Measurements from ENCODE around the gene C1S.

Gene C1S

DNA sequence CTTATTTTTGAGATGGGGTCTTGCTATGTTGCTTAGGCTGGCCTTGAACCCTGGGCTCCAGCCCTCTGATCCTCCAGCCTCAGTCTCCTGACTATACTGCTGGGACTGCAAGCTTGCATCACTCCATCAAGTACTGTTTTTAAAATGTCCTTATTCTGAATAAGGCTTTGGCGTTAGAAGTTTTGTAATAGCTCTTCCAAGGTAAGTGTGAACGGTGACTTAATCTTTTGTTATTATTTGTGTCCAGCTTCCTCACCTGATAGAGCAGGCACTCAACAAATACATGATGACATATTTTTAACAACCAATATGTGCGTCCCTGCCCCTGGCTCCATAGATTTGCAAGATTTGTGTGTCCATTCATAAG, 47.1 kb downstream of the C1S start:
- DNase-seq = no peak

- peak; percentile 75 for DNase-seq
Observed at GRCh38 chr12:7108003-7108795, 47.7 kb downstream of the C1S start.

- DNase-seq = peak; percentile 95
Observed at GRCh38 chr12:7108796-7109571, 48.5 kb downstream of the C1S start, which contains the start of gene C1RL. Gene C1RL (minus strand): TSS chr12:7109214. CDS start chr12:7109180, 34 bp downstream.

DNA sequence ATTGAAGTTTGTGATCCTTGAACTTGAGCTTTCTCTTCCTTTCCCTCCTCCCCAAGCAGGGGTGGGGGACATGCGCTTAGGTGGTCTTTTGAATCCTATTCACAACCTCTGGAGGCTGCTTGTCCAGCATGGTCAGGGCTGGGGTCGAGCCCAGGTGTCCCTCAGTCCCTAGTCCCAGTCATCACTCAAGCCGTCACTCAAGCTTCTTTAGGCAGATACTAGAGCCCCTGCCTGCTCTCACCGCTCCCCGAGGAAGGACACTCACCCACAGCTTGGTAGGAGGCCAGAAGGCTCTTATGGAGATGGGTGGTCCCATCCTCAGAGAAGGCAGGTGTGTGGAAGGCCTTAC, 49.0 kb downstream of the C1S start:
- DNase-seq = no peak

DNA sequence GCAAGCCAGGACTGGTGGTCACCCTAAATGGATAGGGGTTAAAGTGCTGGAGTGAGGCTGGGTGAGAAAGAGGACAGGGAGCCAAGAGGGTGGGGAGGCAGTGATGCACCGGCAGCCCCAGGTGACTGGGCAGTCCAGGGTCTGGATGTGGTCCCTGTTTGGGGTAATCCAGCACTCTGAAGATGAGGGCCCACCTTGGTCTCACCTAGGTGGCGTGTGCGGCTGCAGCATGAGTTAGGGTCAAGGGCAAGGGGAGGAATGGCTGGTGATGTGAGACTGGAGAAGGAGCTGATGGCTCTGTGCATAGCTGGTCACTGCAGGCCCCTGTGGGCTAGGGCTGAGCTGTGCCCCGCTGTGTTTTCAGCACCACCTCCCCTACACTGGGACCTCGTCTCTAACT, 50.1 kb downstream of the C1S start:
- DNase-seq = no peak

DNA sequence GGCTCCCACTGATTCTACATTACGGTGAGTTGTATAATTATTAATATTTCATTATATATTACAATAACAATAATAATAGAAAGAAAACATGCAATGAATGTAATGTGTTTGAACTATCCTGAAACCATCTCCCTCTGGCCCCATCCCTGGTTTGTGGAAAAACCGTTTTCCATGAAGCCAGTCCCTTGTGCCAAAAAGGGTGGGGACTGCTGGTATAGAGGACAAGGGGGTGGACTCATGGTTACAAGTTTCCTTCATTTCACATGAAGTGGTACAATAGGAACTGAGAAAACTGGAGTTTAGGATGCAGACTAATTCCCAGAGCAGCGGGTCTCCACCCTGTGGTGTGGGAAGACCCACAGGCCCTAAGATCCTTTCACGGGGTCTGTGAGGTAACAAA, 51.5 kb downstream of the C1S start:
- DNase-seq = no peak

DNA sequence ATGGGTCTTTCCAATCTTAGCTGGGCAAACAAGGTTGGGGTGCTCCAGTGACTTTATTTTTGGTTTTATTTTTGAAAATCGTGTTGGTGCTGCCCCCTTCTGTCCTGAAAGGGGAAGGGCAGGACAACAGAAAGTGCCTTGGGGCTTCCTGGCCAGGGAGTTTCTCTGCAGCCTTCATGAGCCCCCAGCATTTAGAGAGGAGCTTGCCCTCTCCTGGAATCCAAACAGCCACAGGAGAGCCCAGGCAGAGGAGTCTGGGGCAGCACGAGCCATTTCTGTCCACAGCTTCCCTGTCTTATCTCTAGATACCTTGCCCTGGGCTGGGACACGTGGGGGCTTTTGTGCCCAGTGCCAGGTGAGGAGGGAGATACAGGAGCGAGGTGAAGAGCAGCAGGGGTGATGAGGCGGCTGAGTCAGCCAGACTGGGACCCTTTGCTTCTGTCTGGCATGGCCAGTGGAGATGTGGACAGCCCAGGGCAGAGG, 52.9 kb downstream of the C1S start:
- DNase-seq = peak; percentile 89

- DNase-seq = no peak
Observed at GRCh38 chr12:7114008-7114407, 53.5 kb downstream of the C1S start.

DNA sequence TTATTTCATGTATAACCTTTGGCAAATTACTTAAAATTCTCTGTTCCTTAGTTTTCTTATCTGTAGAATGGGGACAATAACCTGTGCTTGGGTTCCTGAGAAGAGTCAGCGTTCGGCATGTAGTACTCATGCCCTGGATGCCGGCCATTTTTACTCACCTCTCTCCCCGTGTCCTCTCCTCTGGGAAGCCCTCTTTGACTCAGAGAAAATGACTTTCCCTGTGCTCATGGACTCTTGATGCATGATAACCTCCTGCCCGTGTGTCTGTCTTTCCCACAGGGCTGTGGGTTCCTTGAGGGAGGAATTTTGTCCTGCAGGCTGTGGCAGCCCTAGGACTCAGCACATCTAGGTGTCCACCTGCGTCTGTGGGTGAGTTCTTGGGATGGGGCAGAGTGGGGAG, 54.3 kb downstream of the C1S start:
- no peak for DNase-seq

DNA sequence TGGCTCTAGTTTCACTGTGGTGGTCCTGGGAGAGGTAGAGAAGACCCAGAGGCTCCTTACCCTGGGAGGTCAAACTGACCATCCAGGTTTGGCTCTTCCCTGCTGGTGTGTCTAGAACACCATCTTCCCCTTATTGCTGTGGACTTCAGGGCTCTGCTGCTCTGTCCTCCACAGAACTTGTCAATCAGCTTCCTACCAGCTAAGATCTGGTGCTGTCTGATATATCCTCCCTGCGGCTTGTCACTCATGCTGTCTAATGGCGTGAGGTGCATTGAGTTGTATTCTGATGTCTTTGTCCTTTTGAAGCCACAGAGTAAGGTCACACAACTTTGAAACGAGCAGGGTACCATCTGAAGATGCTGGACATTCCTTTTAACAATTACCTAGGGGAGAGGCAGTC, 55.7 kb downstream of the C1S start:
- no peak for DNase-seq

GRCh38 chr12:7116916-7117315, 56.4 kb downstream of the C1S start:
- DNase-seq = no peak

- no peak for DNase-seq
Observed at GRCh38 chr12:7117670-7118069, 57.2 kb downstream of the C1S start.

DNA sequence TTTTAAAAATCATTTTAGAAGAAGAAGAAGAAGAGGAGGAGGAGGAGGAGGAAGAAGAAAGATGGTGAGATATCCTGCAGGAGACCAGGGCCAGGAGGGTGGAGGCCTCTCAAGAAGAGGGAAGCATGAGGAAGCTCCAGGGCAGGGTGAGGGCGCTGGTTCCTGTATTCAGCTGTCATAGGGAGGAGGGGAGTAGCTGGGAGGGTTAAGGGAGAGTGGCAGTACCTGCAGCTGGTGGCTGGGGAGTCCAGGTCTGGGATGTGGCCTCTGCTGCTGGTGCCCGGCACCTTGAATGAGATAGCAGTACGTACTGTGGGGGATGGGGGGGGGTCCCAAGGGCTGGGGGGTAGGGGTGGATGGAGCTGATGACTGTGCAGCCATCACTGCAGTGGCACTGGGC, 58.4 kb downstream of the C1S start:
- DNase-seq = no peak

- no peak for DNase-seq
Observed at GRCh38 chr12:7120166-7120565, 59.6 kb downstream of the C1S start.
